Fibroblast of skin of abdomen (primary cell): Measurements from ENCODE around the gene SRR.

Source experiments
- DNase-seq: peaks from one replicate; pipeline ENCODE4 v3.0.0-alpha.2; 2013

The SRR gene

DNA sequence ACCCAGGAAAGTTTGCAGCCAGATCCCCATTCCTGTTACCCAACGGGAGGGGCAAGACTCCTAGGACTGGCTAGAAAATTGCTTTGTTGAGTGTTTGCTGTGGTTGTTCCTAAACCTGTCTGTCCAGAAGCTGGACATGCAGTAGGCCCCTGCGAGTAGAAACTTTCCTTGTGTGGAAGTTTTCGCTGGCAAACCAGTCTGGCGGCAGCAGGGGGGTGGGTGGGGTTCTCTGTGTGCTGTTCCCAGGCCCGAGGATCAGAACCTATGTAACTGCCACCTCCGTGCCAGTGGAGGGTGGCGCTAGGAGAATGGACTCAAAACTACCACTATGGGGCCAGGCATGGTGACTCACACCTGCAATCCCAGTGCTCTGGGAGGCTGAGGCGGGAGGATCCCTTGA, 42.7 kb downstream of the SRR start:
- DNase-seq, result no peak

DNA sequence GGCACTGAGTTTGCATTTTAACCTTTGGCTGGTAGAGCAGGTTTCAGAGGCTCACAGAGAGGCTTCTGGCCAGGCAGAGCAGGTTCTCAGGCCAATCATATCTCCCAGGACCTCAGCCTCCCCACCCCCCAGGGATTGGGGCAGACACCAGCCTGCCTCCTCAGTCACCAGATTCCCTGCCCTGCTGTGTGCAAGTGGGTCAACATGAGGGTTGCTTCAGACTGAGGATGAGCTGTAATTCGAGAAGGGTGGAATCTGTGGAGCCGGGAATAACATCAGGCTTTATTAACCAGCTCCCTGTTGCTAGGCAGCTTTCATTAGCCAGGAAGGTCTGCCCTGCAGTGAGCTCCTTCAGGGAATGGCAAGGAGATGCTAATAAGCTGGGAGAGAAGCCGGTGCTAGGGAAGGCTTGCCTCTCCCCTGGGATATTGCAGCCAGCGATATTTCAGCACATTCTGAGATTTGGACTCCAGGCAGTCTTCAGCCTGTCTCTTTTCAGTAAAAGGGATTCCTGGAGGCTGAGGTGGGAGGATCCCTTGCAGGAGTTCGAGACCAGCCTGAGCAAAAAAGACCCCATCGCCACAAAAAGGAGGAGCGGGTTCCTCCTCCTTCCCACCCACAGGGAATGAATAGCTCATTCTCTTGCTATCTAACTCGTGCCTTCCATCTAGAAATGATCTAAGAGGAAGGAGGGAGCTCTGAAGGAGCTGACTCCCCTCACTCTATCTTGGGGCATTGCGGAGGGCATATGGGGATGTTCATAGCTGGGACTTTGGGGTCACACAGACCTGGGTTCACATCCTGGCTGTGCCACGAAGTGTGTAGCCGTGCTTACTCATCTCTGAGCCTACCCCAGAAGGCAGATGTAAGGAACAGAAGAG, 44.3 kb downstream of the SRR start:
- peak; percentile 74 for DNase-seq

DNA sequence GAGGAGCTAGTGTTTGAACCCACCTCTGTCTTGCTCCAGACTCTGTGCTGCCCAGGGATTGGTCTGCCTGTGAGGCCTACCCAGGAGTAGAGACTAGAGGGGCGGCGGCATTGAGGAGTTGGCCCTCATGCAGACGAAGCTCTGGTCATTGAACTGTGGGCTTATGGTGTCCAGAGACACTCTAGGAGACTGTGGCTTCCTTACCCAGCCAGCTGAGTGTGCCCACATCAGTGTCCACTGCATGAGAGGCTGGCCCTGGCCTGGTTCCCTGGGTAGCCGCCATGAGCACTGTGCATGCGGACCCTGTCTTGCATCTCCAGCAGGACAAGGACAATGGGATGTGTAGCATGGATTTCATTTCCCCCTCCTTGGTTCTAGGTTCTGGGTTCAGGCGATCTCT, 47.5 kb downstream of the SRR start:
- no peak for DNase-seq

DNA sequence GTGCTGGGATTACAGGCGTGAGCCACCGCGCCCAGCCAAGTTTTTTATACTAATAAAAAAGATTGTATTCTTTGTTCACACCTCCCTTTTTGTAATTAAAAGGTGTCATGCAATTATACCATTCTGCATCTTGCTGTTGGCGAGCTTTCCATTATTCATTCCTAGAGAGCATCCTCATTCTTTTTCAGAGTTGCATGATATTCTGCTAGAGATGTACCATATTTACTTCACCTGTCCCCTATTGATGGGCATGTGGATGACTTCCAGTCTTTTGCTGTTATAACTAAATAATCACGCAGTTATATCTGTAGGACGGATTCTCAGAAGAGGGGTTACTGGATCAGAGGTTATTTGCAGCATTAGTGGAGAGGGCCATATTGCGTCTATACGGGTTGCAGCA, 50.6 kb downstream of the SRR start:
- no peak for DNase-seq

DNA sequence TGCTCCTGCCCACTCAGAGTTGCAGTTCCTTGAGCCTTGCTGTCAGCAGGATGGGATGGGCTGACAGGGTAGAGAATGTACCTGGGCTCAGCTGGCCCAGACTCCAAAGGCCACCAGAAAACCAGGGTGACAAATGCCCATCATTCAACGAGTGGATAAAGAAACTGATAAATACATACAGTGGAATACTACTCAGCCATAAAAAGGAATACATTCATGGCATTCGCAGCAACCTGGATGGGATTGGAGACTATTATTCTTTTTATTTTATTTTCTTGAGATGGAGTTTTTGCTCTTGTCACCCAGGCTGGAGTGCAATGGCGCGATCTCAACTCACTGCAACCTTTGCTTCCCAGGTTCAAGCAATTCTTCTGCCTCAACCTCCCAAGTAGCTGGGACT, 53.5 kb downstream of the SRR start:
- DNase-seq, result no peak

DNA sequence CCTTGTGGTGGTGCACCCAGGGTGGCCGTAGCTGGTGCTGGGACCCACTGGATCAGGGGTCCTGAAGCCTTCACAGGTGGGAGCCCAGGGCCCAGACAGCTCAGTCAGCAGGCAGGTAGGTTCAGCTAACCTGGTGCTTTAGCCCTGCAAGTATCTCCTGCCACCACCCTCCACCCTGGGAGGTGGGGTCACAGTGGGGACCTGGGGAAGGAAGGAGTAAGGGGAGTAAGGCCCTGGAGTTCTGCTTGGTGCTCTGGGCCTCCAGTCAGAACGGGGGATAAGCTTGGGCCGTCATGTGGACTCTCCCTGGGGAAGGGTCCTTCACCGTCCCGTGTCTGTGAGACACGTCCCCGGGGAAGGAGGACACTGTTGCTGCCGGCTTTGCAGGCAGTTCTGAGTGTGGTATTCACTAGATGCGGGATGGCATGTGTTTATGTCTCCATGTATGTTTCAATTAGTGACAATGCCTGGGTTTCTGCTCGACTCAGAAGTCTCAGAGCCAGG, 54.2 kb downstream of the SRR start:
- no peak for DNase-seq

DNA sequence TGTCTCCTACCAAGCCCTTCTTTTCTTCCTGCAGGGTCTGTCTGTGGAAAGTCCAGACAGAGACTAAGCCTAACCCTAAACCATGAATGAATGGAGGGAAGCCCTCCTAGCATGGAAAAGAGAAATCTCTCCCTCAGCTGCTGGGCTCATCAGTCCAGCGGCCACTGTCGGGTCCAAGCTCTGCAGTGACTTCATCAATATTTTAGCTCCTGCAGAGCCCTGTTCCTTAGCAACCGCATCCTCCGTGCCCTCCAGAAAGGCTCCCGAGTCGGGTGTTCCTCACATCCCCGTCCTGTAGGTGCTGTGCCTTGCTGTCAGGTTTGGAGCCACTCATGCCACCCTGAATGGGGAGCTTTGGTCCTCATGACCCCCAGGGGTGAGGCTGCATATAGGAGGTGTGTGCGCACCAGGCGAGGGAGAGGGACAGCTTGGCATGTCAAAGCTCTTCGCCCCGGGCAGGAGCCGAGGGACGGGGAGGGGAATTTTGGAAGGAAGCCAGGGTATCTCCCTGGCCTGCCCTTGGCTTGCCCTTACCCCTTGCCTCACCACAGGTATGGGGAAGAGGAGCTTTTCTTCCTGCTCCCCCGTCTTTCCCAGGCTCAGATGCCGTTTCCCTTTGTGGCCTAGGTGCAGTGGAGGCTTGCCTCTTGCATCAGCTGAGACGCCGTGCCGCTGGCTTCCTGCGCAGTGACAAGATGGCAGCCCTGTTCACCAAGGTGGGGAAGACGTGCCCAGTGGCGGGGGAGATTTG, 57.4 kb downstream of the SRR start:
- DNase-seq, result no peak

DNA sequence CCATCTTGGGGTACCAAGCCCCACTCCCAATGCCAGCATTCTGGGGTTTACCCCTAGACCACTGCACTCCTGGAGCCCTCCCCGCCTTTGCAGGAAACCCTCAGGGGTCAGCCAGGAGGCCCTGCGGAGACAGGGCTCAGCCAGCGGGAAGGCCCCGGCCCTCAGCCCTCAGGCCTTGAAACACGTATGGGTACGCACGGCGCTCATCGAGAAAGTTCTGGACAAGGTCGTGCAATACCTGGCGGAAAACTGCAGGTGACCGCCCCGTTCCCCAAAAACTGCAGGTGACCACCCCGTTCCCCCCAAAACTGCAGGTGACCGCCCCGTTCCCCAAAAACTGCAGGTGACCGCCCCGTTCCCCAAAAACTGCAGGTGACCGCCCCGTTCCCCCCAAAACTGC, 58.3 kb downstream of the SRR start:
- DNase-seq, result no peak

DNA sequence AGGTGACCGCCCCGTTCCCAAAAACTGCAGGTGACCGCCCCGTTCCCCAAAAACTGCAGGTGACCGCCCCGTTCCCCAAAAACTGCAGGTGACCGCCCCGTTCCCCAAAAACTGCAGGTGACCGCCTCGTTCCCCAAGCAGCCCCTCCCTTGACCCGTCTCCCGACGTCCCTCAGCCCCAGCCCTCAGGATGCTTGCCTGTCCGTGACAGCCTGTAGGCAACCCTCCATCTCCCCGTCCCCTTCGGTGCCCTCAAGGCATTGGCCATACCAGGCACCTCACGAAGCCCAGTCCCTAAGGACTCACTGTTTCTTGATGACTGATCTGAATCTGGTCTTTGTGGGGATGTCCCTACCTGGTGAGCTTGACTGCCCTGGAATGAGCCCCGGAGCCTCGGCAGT, 58.7 kb downstream of the SRR start:
- no peak for DNase-seq

DNA sequence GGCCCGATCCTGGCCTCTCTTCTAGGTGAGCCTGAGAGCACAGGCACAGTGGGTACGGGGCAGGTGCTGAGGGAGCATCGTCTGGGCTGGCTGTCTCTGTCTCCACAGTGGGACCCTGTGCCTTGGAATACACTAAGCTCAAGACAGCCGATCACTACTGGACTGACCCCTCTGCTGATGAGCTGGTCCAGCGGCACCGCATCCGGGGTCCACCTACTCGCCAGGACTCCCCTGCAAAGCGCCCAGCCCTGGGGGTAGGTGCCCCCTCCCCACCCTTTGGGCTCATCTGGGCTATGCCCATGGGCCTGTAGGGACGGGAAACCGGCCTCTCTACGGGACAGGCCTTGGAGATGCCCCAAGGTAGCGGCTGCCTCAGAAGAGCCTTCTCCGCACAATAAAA, 59.1 kb downstream of the SRR start:
- no peak for DNase-seq

DNA sequence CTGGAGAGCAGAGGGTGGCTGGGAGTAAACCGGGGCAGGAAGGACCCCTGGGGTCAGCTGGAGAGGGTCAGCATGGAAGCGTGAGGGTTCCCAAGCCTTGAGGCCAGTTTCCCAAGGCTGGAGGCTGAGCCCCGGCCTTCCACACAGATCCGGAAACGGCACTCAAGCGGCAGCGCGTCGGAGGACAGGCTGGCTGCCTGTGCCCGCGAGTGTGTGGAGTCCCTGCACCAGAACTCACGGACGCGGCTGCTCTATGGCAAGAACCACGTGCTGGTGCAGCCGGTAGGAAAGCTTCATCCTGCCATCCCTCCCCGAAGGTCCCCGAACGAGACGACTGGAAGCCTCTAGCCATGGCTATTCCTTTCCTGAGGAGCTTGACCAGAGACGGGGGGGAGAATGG, 59.6 kb downstream of the SRR start:
- no peak for DNase-seq

DNA sequence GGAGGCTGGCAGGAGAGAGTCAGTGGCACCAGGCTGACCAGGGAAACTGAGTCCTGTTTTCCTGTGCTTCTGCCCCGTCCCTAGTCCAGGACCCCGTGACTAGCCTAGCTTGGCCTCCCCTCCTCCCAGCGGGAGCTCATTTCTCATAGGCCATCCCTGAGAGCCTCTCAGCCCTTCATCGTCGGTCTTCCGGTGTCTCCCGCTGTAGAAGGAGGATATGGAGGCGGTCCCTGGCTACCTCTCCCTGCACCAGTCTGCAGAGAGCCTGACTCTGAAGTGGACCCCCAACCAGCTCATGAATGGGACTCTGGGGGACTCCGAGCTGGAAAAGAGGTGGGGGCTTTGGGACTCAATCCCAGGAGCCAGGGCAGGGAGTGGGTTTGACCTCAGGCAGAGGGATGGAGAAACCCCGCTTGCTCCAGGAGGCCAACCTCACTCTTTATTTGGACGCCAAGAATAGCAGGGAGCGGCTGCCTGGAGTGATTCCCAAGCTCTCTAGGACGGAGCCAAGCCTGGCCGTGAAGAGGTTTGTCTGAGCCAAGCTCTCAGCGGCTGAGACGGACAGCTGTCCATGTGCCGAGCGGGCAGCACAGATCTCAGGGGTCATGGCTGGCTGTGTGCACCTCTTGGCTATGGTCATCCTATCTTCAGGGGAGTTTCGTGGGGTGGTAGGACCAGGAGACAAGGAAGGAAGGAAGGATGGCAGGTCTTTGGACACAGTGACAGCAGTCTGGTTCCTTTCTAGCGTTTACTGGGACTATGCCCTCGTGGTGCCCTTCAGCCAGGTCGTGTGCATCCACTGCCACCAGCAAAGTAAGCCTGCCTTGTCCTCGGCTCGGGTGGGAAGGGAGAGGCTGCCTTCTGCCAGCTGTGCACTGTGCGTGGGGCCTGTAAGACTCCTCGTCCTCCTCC, 60.4 kb downstream of the SRR start:
- no peak for DNase-seq

DNA sequence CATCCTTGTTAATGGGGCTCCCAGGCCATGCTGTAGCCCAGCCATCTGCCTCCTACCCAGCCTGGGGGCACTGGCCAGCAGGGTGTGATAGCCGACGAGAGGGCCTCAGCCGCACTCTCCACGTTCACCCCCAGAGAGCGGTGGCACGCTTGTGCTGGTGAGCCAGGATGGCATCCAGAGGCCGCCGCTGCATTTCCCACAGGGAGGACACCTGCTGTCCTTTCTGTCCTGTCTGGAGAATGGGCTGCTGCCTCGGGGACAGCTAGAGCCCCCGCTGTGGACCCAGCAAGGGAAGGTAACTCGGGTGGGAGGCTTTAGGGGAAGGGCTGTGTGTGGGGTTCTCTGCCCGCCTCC, 61.0 kb downstream of the SRR start:
- no peak for DNase-seq

DNA sequence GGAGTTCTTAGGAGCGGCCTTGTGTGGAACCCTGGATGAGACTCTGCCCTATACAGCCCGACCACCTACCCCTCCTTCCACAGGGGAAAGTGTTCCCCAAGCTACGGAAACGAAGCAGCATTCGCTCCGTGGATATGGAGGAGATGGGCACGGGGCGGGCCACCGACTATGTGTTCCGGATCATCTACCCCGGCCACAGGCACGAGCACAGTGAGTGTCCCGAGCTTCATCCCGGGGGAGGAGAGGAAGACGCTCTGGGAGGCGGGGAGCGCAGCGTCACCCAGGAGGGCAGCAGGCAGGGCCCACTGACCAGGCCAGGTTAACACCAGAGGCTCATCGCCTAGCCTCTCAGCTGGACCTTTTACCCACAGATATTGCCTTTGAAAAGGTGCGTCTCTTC, 61.4 kb downstream of the SRR start:
- DNase-seq, result no peak

DNA sequence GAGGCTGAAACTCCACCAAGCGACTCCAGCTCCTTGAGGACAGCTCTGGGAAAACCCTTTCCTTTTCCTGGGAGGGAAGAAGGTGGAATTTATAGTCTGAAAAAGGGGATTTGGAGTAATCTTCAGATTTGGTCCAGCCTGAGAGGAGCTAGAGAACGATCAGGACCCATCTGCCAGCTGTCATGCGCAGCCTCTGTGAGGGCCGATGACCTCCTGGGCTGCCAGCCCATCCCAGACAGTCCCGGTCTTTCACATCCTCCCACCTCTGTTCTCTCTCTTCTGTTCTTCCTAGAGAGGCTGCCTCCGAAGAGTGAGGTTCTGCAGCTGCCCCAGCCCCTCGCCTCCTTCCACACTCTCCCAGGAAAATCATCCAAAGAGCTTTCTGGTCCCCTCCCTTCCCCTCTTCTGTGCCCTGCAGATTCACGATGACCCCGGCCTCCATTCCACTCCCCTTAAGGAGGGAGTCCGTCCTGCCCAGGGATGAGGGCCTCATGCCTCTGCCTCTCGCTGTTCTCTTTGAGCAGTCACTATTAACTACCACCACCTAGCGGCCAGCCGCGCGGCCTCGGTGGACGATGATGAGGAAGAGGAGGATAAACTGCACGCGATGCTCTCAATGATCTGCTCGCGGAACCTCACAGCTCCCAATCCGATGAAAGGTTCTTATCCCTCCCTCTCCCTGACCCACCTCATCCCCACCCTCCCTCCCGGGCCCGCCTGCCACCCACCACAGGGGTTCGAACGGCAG, 63.2 kb downstream of the SRR start:
- DNase-seq, result no peak

DNA sequence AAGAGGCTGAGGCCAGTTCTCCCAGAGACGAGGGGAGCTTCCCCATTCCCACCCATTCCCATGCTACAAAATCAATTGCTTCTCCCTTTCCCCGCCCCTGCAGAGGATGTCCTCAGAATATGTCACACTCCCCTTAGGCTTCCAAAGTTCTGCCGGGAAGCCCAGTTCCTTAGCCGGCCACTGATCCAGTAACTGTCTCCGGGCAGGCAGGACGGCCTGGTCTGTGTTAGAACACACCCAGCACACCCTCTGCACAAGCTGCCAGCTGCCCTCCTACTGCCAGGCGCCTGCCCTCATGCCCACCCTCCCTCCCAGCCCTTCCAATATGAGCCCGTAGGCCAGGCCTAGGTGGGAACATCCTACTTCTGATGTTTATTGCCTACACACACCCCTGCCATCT, 64.6 kb downstream of the SRR start:
- DNase-seq, result no peak

DNA sequence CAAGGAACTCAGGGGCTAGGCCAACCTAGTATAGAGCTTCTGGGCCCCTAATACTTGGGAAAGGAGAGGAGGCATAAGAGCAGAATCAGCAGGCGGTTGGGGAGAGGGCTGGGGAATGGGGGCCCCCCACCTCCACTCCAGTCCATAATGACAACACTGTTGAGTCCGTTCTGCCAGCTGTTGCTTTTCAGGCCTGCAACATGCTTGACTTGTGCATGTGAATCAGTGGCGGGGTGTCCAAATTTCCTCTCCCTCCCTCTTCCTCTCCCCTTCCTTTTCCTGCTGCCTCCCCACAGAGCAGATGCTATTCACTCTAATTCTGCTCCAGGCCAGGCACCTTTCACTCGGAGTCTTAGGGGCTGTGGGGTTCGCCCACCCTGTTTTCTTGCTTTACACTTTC, 65.3 kb downstream of the SRR start:
- no peak for DNase-seq

DNA sequence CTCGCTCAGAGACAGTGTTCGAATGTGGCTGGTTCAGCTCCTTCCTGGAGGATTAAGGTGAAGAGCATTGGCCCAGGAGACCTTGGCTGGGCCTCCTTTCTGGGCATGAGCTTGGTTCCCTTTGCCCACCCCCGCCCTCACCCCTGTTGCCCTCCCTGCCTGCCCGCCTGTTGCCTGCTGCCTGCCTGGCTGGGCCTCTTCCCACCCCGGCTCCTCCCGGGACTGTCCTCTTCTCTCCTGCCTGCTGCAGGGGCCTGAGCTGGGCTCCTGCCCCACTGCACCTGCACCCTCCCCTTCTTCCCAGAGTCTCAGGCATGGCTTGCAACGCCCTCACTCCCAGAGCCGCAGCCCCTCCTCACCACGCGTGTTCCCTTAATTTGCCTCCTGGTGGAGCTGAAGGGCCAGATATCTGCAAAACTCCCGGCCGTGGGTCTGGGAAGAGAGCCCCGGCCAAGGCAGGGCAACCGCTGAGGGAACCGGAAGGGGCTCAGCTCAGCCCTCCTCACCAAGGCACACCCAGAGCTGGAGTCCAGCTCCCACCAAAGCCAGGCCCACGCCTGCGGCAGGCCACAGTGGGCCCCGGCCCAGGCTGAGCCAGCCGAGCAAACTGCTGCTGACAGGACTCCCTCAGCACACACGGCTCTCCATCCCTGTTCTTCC, 65.9 kb downstream of the SRR start:
- no peak for DNase-seq

DNA sequence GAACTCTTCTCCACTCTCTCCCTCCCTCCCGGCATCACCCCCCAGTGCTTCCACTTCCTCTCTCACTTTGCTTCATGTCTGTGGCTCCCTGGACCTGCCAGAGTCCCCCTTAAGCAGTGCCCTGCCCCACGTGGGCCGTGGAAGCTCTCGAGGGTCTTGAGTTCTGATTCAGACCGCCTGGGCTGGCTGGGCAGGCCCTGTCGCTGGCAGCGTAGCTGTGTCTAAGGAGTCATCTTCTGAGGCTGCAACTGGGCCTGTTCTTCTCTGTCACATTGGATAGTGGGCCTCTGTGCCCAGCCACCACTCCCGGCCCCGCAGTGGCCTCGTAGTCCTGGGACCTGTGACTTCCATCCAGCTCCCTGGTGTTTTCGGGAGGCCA, 66.5 kb downstream of the SRR start:
- no peak for DNase-seq

DNA sequence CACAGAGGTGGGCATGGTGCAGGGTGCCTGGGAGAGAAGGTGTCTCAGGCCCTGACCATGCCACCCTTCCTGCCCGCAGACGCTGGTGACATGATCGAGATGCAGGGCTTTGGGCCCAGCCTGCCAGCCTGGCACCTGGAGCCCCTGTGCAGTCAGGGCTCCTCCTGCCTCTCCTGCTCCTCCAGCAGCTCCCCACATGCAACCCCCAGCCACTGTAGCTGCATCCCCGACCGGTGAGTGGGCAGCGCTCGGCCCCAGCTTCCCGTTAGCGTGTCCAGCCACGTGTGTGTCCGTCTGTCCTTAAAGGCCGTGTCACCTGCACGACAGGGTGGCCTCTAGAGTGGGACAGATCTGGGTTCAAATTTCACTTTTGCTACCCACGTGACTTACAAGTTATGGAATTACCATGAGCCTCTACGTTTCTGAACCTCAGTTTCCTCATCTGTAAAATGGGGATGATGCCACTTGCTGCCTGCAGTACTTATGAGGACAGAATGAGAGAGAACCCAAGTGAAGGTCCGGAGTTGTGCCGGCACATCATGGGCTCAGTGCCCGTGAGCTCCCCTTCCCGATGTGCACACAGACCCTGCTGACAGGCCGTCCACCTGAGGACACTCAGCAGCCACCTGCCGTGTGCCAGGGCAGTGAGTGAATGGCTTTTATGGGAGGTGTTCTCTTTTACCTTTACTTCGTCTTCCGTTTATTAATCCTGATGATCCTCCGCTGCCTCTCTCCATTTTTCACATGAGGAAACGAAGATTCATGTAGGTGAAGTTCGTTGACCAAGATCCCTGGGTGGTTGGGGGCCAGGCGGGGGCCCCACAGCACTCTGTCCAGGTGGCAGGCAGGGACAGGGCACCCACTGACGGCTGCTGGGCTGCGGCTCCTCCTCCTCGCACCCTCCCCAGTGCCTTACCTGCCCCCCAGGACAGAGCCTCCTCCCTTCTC, 67.7 kb downstream of the SRR start:
- DNase-seq, result no peak

DNA sequence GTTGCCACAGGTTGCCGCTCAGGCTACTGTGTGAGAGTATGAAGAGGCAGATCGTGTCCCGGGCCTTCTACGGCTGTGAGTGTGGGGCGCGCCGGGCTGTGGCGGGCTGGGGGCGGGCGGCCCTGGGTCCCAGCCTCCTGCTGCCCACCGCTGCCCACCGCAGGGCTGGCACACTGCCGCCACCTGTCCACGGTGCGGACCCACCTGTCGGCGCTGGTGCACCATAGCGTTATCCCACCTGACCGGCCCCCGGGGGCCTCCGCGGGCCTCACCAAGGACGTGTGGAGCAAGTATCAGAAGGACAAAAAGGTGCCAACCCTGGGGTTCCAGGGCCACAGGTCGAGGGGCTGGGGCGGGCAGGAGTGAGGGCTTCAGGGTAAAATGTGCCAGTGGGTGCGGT, 68.4 kb downstream of the SRR start:
- no peak for DNase-seq
